AG04449 (cell line): ENCODE measurements around the gene FNDC11.

Experiments used
- CTCF ChIA-PET: fragments of 350-600 bp; formaldehyde crosslinking; extraction: SDS; loops from one replicate; lab custom pipeline; 2021; ENCODE audit warnings: antibody characterized with exemption; lab: Yijun Ruan, JAX
- POLR2A ChIA-PET: fragments of 400-600, 350-600 bp; formaldehyde crosslinking; extraction: SDS; loops from one replicate; lab custom pipeline; 2020; ENCODE audit warnings: antibody characterized with exemption, inconsistent platforms; lab: Yijun Ruan, JAX
- DNase-seq: peaks from one replicate; pipeline ENCODE4 v3.0.0-alpha.2; 2010; ENCODE audit warnings: low read depth, low spot score
- H3K4me3 ChIP-seq: 2 replicates; pipeline ENCODE4 v1.5.1; 2011; ENCODE audit warnings: low read depth, mild to moderate bottlenecking, control low read depth, low read length
- TF ChIP-seq, protein P1 (sequence below): IDR thresholded peaks from one replicate; pipeline ENCODE4 v1.5.1; 2011; ENCODE audit warnings: mild to moderate bottlenecking, moderate library complexity, low read length, control low read depth, inconsistent platforms; ENCODE audit not compliant: insufficient read depth; ENCODE audit errors: missing control alignments

Gene FNDC11

DNA sequence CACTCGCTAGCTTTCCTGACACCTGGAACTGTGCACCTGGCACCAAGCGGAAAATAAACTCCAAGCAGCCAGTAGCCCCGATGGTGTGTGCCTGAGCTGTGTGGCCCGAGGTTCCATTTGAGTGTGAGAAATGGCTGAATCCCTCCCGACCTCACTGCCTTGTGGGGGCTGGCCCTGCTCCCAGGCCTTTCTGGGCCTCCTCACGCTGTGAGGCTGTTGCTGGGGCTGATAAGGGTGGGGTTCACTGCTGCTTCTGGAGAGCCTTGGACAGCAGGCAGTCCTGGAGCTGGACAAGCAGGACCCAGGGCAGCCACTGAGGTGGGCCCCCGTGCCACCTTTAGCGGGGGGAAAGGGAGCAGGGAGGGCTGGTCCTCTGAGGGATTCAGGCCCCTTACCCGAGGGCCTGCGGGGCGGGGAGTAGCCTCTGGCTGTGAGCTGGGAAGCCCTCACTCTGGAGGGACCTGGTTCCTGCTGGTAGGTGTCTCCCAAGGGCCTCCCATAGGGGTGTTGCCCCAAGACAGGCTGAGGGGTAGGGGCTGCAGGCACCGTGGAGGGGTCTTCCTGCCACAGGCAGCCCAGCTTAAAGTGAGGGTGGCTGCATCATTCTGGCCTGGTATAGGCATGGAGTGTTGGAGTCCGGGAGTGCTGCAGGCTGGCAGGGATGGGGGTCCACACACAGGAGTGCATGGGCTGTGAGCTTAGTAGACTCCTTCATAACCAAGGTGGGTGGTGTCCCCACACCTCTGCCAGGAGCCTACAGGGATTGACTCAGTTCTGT is 31.7 kb upstream of the FNDC11 start:
- POLR2A ChIA-PET = interaction anchor here (1.1 to 2.0 kb wide), 3 partner anchors 7 to 25 kb away, joined by 3 to 7 read pairs (median 6); no protein-coding TSS in a partner anchor
- CTCF ChIA-PET = interaction anchor here (0.8 to 3.4 kb wide), 4 partner anchors 15 to 452 kb away, joined by 3 to 34 read pairs (median 4); partner anchors contain the start of gene PTK6
- TF ChIP-seq, protein P1, sequence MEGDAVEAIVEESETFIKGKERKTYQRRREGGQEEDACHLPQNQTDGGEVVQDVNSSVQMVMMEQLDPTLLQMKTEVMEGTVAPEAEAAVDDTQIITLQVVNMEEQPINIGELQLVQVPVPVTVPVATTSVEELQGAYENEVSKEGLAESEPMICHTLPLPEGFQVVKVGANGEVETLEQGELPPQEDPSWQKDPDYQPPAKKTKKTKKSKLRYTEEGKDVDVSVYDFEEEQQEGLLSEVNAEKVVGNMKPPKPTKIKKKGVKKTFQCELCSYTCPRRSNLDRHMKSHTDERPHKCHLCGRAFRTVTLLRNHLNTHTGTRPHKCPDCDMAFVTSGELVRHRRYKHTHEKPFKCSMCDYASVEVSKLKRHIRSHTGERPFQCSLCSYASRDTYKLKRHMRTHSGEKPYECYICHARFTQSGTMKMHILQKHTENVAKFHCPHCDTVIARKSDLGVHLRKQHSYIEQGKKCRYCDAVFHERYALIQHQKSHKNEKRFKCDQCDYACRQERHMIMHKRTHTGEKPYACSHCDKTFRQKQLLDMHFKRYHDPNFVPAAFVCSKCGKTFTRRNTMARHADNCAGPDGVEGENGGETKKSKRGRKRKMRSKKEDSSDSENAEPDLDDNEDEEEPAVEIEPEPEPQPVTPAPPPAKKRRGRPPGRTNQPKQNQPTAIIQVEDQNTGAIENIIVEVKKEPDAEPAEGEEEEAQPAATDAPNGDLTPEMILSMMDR = no peak
- no peak for DNase-seq
- peak overlapping the region; percentile 91 for H3K4me3 ChIP-seq

DNA sequence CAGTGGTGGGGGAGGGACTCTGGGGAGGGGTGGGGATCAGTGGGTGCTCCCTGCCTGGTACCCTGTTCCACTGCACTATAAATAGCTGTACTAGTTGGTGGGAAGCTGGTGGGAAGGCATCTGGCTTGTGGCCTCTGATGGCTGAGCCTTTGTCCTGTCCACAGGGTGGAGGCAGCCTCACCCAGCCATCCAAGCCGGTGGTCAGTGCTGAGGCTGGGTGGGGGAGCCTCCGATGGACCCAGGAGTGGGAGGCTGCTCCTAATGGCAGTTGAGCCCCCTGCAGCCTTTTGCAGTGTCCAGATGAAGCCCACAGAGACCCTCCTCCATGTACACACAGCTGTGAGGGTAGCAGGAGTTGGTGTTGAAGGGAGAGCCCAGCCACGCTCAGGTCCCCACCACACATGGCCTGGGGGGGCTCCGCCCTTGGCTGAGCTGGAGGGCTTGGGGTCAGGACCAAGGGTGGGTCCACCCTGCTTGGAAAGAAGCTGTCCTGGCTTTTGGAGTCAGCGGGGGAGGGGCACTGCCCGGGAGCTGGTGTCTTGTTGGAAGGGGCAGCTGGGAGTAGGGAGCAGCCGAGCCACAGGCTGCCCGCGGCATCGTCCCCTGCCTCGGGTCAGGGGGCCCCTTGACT is 30.9 kb upstream of the FNDC11 start:
- ChIA-PET POLR2A (no interaction called here), CTCF (interaction anchor here (0.8 to 3.4 kb wide), 5 partner anchors 15 to 457 kb away, joined by 3 to 34 read pairs (median 4); partner anchors contain the start of gene PTK6)
- TF ChIP-seq, protein P1 = no peak
- H3K4me3 ChIP-seq = no peak overlapping the region
- DNase-seq = no peak

DNA sequence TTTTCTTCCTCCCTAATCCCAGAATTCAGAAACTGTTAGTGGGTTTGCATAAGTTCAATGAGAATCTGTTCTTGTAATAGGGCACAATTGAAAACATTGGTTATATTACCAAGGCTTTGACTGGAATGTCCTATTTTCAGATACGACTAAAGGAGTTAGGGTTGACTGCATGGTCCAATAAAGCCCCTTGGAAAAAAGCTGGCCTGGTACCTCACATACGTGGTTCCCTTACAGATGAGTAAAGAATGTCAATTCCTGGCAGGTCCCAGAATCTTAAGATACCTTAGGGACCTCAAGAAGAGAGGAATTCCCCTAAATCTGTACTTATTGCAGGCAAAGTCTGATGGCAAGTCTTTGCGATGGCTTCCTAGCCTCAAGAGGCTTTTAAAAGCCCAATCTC is 28.8 kb upstream of the FNDC11 start:
- ChIA-PET POLR2A (interaction anchor here (0.7 kb wide), 1 partner anchor 539 kb away, joined by 4 read pairs; no protein-coding TSS in a partner anchor), CTCF (interaction anchor here (1.2 kb wide), 1 partner anchor 12 kb away, joined by 3 read pairs; the partner anchor contains the start of gene PTK6)
- no peak for DNase-seq
- TF ChIP-seq, protein P1 = no peak
- no peak overlapping the region for H3K4me3 ChIP-seq

DNA sequence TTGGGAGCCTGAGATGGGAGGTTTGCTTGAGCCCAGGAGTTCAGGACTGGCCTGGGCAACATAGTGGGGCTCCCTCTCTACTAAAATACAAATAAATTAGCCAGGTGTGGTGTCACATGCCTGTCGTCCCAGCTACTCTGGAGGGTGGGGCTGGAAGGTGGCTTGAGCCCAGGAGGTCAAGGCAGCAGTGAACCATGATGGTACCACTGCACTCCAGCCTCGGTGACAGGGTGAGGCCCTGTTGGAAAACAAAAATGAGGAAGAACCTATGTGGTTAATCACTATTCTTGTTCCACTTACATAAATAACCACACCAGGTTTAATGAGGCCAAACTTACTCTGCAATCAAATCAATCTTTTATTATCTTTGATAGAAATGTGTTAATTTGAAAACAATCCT is 28.0 kb upstream of the FNDC11 start:
- POLR2A ChIA-PET = interaction anchor here (0.7 kb wide), 1 partner anchor 538 kb away, joined by 4 read pairs; no protein-coding TSS in a partner anchor
- no peak overlapping the region for H3K4me3 ChIP-seq
- no peak for DNase-seq
- TF ChIP-seq, protein P1 = no peak
- CTCF ChIA-PET = interaction anchor here (0.7 kb wide), 1 partner anchor 12 kb away, joined by 5 read pairs; no protein-coding TSS in a partner anchor

DNA sequence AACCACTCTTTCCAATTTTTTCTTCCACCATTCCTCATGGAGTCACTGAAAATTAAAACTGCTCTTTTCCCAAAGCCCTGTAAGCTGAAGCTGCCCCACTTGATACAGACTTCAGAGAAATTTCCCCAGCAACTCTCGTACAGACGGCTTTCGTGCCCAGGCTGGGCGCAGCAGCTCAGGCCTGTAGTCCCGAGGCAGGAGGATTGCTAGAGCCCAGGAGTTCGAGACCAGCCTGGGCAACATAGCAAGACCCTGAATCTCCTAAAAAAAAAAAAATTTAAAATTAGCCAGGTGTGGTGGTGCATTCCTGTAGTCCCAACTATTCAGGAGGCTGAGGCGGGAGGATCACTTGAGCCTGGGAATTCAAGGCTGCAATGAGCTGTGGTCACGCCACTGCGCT is 26.8 kb upstream of the FNDC11 start:
- POLR2A ChIA-PET = no interaction called here
- DNase-seq = no peak
- no peak overlapping the region for H3K4me3 ChIP-seq
- TF ChIP-seq, protein P1 = no peak
- CTCF ChIA-PET = interaction anchor here (0.6 to 1.4 kb wide), 3 partner anchors 9 to 31 kb away, joined by 3 to 5 read pairs (median 4); partner anchors contain the start of gene PTK6
